ENCODE results near the gene CLTRN.
"Not testable (repeated sequence)": the region's sequence is repeated elsewhere in the genome, so short reads cannot be mapped to it uniquely, and the experiment has no call there.

Gene CLTRN, protein sequence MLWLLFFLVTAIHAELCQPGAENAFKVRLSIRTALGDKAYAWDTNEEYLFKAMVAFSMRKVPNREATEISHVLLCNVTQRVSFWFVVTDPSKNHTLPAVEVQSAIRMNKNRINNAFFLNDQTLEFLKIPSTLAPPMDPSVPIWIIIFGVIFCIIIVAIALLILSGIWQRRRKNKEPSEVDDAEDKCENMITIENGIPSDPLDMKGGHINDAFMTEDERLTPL

DNA sequence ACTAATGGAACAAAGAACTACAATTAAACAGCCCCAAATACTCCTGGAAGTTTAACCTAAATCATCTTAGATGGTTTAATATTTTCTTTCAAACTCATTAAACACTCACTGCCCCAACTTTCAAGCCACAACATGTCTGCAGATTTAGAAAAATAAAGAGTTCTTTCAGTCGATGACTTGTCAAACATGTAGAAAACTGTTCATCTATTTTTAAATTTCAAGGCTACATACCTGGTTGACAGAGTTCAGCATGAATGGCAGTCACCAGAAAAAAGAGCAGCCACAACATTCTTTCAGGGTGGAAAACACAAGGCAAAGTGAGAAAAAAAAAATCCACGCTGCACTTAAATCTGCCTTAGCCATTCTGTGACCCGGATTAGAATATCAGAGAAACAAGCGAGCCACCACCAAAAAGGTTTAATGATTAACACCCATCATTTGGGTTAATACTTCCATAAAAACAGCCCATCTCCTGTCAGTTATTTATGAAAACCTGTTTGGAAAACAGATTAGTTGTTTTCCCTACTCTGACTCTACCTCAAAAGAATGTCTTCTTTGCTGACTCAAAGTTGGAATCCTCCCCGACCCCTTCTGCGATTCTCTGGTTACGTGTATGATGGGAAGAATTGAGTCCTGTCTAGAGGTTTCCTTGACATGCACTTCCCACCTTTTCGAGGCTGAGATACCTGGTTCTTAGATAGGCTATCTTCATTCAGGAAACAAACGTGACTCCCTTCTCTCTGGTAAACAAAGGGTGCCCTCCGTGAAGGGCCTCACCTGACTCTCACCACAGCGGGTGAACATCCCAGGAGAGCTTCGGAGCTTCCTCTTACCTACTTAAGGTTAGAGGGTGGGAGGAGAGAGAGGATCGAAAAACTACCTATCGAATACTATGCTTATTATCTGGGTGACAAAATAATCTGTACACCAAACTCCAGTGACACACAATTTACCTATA, at the start of gene CLTRN:
Gene CLTRN (minus strand): TSS at position 319 of the 958 bp plus-strand sequence. CDS start 30 bp downstream, at position 289.
- no peak within 1 kb of the TSS for H3K4me3 Mint-ChIP-seq
- H3K27ac Mint-ChIP-seq: no peak within 1 kb of the TSS
- no peaks in the 10 kb centered on the region for H3K9me3 Mint-ChIP-seq
- no peaks in the 10 kb centered on the region for H3K36me3 Mint-ChIP-seq (ENCODE audit: low read depth)
- H3K27me3 Mint-ChIP-seq (ENCODE audit: low read depth): peaks cover 15% of the 10 kb centered on the region
- no peaks in the 10 kb centered on the region for H3K4me1 Mint-ChIP-seq (ENCODE audit: low read depth)

DNA sequence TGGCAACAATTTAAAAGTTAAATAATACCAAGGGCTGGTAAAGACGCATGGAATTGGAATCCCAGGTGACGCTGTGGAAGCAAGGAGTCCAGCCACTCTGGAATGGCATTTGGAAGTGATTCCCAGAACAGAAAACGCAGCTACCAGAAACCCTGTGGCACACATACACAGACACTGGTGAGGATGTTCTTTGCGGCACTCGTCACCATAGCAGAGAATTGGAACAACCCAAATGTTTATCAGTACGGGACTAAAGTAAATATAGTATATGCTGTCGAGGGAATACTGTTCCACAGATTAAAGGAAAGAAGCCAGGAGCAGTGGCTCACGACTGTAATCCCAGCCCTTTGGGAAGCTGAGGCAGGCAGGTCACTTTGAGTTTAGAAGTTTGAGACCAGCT, 39.7 kb upstream of the CLTRN start:
- not testable (repeated sequence) for H3K36me3 Mint-ChIP-seq (ENCODE audit: low read depth); H3K4me1 Mint-ChIP-seq (ENCODE audit: low read depth); H3K27me3 Mint-ChIP-seq (ENCODE audit: low read depth); H3K9me3 Mint-ChIP-seq; H3K4me3 Mint-ChIP-seq; H3K27ac Mint-ChIP-seq

- not testable (repeated sequence) for H3K4me1 Mint-ChIP-seq (ENCODE audit: low read depth); H3K9me3 Mint-ChIP-seq; H3K27me3 Mint-ChIP-seq (ENCODE audit: low read depth); H3K4me3 Mint-ChIP-seq; H3K27ac Mint-ChIP-seq; H3K36me3 Mint-ChIP-seq (ENCODE audit: low read depth)
Measured at GRCh38 chrX:15703809-15704208, 39.2 kb upstream of the CLTRN start.

- no peaks in the 10 kb centered on the region for H3K4me1 Mint-ChIP-seq (ENCODE audit: low read depth)
- H3K27me3 Mint-ChIP-seq (ENCODE audit: low read depth): no peaks in the 10 kb centered on the region
- peaks cover 5% of the 10 kb centered on the region for H3K36me3 Mint-ChIP-seq (ENCODE audit: low read depth)
- H3K9me3 Mint-ChIP-seq: no peaks in the 10 kb centered on the region
- no peak overlapping the region for H3K4me3 Mint-ChIP-seq
- no peak overlapping the region for H3K27ac Mint-ChIP-seq
Measured at GRCh38 chrX:15702488-15703371, 38.1 kb upstream of the CLTRN start.

DNA sequence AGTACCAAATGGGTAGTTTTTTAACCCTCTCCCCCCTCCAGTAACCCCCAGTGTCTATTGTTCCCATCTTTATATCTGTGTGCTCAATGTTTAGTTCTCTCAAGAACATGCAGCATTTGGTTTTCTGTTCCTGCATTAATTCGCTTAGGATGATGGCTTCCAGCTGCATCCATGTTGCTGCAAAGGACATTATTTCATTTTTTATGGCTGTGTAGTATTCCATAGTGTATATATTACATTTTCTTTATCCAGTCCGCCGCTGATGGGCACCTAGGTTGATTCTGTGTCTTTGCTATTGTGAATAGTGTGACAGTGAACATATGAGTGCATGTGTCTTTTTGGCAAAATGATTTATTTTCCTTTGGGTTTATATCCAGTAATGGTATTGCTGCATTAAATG, 31.9 kb upstream of the CLTRN start:
- Mint-ChIP-seq H3K4me1 (ENCODE audit: low read depth) (peaks cover 2% of the 10 kb centered on the region), H3K9me3 (no peaks in the 10 kb centered on the region), H3K4me3 (no peak overlapping the region), H3K27ac (no peak overlapping the region), H3K36me3 (ENCODE audit: low read depth) (peaks cover 10% of the 10 kb centered on the region), H3K27me3 (ENCODE audit: low read depth) (no peaks in the 10 kb centered on the region)

- H3K4me3 Mint-ChIP-seq: no peak overlapping the region
- H3K27me3 Mint-ChIP-seq (ENCODE audit: low read depth): no peaks in the 10 kb centered on the region
- H3K36me3 Mint-ChIP-seq (ENCODE audit: low read depth): peaks cover 17% of the 10 kb centered on the region
- H3K9me3 Mint-ChIP-seq: no peaks in the 10 kb centered on the region
- H3K27ac Mint-ChIP-seq: no peak overlapping the region
- peaks cover 2% of the 10 kb centered on the region for H3K4me1 Mint-ChIP-seq (ENCODE audit: low read depth)
Measured at GRCh38 chrX:15694941-15695451, 30.4 kb upstream of the CLTRN start.

DNA sequence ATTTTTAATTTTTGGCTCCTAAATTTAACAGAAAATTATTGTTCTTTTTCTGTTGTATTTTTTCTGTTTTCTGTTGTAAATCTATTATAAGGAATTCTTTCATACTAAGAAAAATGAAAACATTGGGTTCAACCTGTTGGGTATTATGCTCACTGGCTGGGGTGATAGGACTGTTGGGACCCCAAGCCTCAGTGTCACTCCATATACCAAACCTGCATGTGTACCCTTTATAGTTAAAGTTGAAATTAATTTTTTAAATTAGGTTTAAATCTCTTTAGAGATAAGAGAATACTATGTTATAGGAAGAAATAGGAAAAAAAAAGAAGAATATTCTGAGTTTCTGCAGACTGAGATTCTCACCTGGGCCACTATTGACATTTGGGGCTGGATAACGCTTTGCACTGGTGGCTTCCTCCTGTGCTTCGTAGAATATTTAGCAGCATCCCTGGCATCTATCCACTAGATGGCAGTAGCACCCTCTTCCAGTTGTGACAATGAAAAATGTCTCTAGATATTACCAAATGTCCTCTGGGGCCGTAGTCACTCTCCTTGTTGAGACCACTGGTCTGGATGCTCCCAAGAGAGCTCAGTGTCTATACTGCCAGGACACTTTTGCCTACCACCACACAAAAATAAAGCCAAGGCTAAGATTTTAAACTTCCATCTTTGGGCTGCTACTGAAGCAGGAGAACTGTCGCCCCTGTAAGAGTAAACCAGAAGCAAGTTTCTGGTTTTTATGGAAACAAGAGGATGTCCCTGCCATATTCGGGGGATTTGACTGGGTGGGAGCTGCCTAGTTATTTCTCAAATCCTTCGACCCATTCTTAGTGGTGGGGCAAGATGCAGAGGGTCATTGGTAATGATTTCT, 22.4 kb upstream of the CLTRN start:
- no peak overlapping the region for H3K4me3 Mint-ChIP-seq
- H3K27ac Mint-ChIP-seq: no peak overlapping the region
- H3K36me3 Mint-ChIP-seq (ENCODE audit: low read depth): peaks cover 8% of the 10 kb centered on the region
- H3K27me3 Mint-ChIP-seq (ENCODE audit: low read depth): no peaks in the 10 kb centered on the region
- H3K9me3 Mint-ChIP-seq: no peaks in the 10 kb centered on the region
- H3K4me1 Mint-ChIP-seq (ENCODE audit: low read depth): peaks cover 9% of the 10 kb centered on the region

DNA sequence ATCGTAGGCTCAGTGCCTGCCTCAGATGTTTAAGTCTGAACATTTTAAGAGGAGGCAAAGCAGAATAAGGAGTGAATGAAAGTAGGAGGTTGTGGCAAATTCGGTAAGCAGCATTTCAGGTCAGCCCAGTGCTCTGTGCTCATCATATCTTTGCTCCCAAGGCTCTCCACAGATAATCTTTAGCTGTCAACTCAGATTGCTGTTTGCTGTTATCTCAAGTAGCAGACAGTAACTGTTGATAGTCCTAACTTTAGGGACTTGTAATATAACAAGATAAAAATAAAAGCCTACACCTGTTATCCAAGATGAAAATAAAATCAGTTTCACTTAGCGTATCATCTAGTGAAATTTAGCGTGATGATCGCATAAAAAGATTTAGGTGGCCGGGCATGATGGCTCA, 18.6 kb upstream of the CLTRN start:
- Mint-ChIP-seq H3K4me3 (no peak overlapping the region), H3K27me3 (ENCODE audit: low read depth) (no peaks in the 10 kb centered on the region), H3K27ac (no peak overlapping the region), H3K36me3 (ENCODE audit: low read depth) (no peaks in the 10 kb centered on the region), H3K9me3 (no peaks in the 10 kb centered on the region), H3K4me1 (ENCODE audit: low read depth) (peaks cover 12% of the 10 kb centered on the region)

DNA sequence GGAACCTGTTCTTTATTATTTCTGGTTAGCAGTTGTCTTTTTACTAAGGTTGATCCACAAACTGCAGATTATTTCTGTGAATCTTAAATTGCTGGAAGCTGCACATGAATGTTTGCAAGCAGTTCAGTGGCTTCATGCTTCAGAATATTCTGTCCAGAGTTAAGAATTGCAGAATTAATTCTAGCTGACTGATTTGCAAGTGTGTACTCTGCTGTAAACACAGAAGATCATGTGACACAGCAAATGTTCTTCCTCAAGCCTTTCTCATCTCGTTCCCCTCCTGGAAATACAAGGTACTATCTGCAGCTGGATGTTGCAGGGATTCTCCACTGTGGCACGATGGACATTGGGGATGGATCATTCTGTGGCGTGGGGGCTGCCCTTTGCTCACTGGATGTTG, 16.8 kb upstream of the CLTRN start:
- H3K27ac Mint-ChIP-seq: no peak overlapping the region
- no peaks in the 10 kb centered on the region for H3K27me3 Mint-ChIP-seq (ENCODE audit: low read depth)
- no peaks in the 10 kb centered on the region for H3K36me3 Mint-ChIP-seq (ENCODE audit: low read depth)
- H3K4me1 Mint-ChIP-seq (ENCODE audit: low read depth): peaks cover 12% of the 10 kb centered on the region
- H3K9me3 Mint-ChIP-seq: no peaks in the 10 kb centered on the region
- H3K4me3 Mint-ChIP-seq: no peak overlapping the region

- no peaks in the 10 kb centered on the region for H3K36me3 Mint-ChIP-seq (ENCODE audit: low read depth)
- no peak overlapping the region for H3K27ac Mint-ChIP-seq
- peaks cover 11% of the 10 kb centered on the region for H3K4me1 Mint-ChIP-seq (ENCODE audit: low read depth)
- no peaks in the 10 kb centered on the region for H3K27me3 Mint-ChIP-seq (ENCODE audit: low read depth)
- H3K9me3 Mint-ChIP-seq: no peaks in the 10 kb centered on the region
- no peak overlapping the region for H3K4me3 Mint-ChIP-seq
Measured at GRCh38 chrX:15680401-15680800, 15.8 kb upstream of the CLTRN start.

DNA sequence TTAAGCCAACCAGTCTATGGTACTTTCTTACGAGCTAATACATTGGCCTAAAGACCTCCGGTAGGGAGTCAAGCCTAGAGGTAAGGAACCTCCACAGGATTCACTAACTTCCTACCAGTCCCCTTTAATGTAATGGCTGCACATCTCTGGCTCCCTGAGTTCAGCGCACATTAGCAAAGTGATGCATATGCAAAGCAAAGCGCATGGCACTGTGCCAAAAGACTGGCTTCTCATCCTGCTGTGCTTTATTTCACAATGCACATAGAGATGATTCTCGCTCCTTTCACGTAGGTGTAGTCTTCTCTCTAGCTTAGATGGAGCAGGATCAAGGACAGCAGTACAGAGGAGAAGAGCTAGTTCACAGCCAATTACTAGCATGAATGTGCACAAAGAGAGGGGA, 14.6 kb upstream of the CLTRN start:
- peaks cover 11% of the 10 kb centered on the region for H3K4me1 Mint-ChIP-seq (ENCODE audit: low read depth)
- no peaks in the 10 kb centered on the region for H3K27me3 Mint-ChIP-seq (ENCODE audit: low read depth)
- no peak overlapping the region for H3K27ac Mint-ChIP-seq
- no peak overlapping the region for H3K4me3 Mint-ChIP-seq
- no peaks in the 10 kb centered on the region for H3K9me3 Mint-ChIP-seq
- H3K36me3 Mint-ChIP-seq (ENCODE audit: low read depth): no peaks in the 10 kb centered on the region

GRCh38 chrX:15678339-15678738, 13.7 kb upstream of the CLTRN start:
- no peaks in the 10 kb centered on the region for H3K9me3 Mint-ChIP-seq
- H3K36me3 Mint-ChIP-seq (ENCODE audit: low read depth): no peaks in the 10 kb centered on the region
- no peak overlapping the region for H3K4me3 Mint-ChIP-seq
- peaks cover 14% of the 10 kb centered on the region for H3K4me1 Mint-ChIP-seq (ENCODE audit: low read depth)
- no peaks in the 10 kb centered on the region for H3K27me3 Mint-ChIP-seq (ENCODE audit: low read depth)
- H3K27ac Mint-ChIP-seq: no peak overlapping the region

GRCh38 chrX:15676886-15677285, 12.3 kb upstream of the CLTRN start:
- H3K4me3 Mint-ChIP-seq: no peak overlapping the region
- no peaks in the 10 kb centered on the region for H3K9me3 Mint-ChIP-seq
- peaks cover 12% of the 10 kb centered on the region for H3K4me1 Mint-ChIP-seq (ENCODE audit: low read depth)
- no peak overlapping the region for H3K27ac Mint-ChIP-seq
- no peaks in the 10 kb centered on the region for H3K27me3 Mint-ChIP-seq (ENCODE audit: low read depth)
- H3K36me3 Mint-ChIP-seq (ENCODE audit: low read depth): no peaks in the 10 kb centered on the region
